ENCODE measurements around the gene SUCLA2. TPM values are rescaled to one million over a fixed set of nuclear protein-coding genes. Genes with fewer than 3 reads are reported as not detected.

The SUCLA2 gene
- total RNA-seq, 1 donor from 2014 or later: 38.7 TPM

DNA sequence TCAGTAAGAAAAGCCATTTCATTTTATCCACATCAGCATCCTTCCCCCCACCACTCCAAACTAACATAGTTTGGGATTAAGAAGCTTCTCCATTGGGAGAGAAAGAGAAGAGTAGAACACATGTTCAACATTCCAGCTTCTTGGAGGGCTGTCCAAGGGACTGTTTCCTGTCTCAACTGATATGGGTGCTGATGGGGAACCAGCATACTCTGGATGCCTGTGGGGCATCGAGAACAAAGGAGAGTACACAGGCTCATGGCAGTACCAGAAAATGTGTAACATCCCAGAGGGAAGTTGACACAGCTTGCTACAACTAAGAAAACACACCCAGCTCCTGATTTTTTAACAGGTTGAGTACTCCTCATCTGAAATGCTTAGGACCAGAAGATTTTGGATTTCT, 24.7 kb downstream of the SUCLA2 start:
- TF ChIP-seq, protein P1, sequence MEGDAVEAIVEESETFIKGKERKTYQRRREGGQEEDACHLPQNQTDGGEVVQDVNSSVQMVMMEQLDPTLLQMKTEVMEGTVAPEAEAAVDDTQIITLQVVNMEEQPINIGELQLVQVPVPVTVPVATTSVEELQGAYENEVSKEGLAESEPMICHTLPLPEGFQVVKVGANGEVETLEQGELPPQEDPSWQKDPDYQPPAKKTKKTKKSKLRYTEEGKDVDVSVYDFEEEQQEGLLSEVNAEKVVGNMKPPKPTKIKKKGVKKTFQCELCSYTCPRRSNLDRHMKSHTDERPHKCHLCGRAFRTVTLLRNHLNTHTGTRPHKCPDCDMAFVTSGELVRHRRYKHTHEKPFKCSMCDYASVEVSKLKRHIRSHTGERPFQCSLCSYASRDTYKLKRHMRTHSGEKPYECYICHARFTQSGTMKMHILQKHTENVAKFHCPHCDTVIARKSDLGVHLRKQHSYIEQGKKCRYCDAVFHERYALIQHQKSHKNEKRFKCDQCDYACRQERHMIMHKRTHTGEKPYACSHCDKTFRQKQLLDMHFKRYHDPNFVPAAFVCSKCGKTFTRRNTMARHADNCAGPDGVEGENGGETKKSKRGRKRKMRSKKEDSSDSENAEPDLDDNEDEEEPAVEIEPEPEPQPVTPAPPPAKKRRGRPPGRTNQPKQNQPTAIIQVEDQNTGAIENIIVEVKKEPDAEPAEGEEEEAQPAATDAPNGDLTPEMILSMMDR (IDR thresholded peaks at IDR 0.05): no peak
- Mint-ChIP-seq H3K36me3 (ENCODE audit: unreplicated experiment) (peaks cover 60% of the 10 kb centered on the region), H3K9me3 (ENCODE audit: unreplicated experiment) (peaks cover 15% of the 10 kb centered on the region)

DNA sequence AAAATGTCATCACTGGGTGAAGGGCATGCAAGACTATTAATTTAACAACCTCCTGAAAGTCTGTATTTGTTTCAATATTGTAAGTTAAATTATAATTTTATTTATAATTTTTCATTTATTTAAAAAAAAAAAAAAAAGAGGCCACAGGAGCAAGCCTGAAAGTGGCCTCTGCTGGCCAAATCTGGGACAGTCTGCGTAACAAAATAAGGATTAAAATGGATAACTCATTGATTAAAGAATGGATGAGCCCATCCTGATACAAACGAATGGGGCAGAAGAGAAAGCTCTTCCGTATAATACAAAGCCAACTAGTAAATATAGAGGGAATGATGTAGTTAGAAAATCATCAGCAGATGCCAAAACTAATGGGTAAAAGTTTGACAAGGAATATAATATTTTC, 36.2 kb downstream of the SUCLA2 start:
- H3K9me3 Mint-ChIP-seq (ENCODE audit: unreplicated experiment): peaks cover 10% of the 10 kb centered on the region
- no peak for DNase-seq (ENCODE audit: extremely low spot score, unreplicated experiment)
- no peaks in the 10 kb centered on the region for H3K27me3 Mint-ChIP-seq (ENCODE audit: unreplicated experiment)
- no peak overlapping the region for H3K27ac Mint-ChIP-seq (ENCODE audit: unreplicated experiment)
- H3K36me3 Mint-ChIP-seq (ENCODE audit: unreplicated experiment): peaks cover 58% of the 10 kb centered on the region
- no peaks in the 10 kb centered on the region for H3K4me1 Mint-ChIP-seq (ENCODE audit: unreplicated experiment)
- TF ChIP-seq, protein P1 (IDR thresholded peaks at IDR 0.05): no peak
- H3K4me3 Mint-ChIP-seq (ENCODE audit: unreplicated experiment): no peak overlapping the region

More for the DNA sequence above, 24.7 kb downstream of the SUCLA2 start:
- H3K27me3 Mint-ChIP-seq (ENCODE audit: unreplicated experiment): no peaks in the 10 kb centered on the region
- H3K27ac Mint-ChIP-seq (ENCODE audit: unreplicated experiment): no peak overlapping the region
- DNase-seq (ENCODE audit: extremely low spot score, unreplicated experiment): no peak
- H3K4me1 Mint-ChIP-seq (ENCODE audit: unreplicated experiment): no peaks in the 10 kb centered on the region
- no peak overlapping the region for H3K4me3 Mint-ChIP-seq (ENCODE audit: unreplicated experiment)

DNA sequence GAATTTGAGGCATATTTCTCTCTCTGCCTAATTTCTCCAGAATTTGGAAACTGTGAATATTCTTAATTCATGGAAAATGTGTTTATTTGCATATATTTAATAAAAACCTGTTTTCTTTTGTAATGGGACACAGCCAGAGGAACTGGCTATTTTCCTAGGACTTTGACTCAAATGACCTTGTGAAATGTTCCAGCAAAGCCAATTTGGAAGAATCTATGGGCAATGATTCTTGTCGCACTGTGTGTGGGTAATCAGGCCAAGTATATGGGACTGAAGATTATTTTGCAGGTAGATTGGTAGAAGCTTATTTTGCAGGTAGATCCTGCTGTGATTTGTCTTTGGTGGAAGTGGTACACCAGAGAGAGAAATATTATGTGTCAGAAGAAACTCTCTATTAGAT, 38.8 kb downstream of the SUCLA2 start:
- H3K36me3 Mint-ChIP-seq (ENCODE audit: unreplicated experiment): peaks cover 75% of the 10 kb centered on the region
- DNase-seq (ENCODE audit: extremely low spot score, unreplicated experiment): no peak
- TF ChIP-seq, protein P1 (IDR thresholded peaks at IDR 0.05): no peak
- no peaks in the 10 kb centered on the region for H3K27me3 Mint-ChIP-seq (ENCODE audit: unreplicated experiment)
- H3K9me3 Mint-ChIP-seq (ENCODE audit: unreplicated experiment): peaks cover 18% of the 10 kb centered on the region
- no peak overlapping the region for H3K4me3 Mint-ChIP-seq (ENCODE audit: unreplicated experiment)
- H3K4me1 Mint-ChIP-seq (ENCODE audit: unreplicated experiment): no peaks in the 10 kb centered on the region
- no peak overlapping the region for H3K27ac Mint-ChIP-seq (ENCODE audit: unreplicated experiment)

DNA sequence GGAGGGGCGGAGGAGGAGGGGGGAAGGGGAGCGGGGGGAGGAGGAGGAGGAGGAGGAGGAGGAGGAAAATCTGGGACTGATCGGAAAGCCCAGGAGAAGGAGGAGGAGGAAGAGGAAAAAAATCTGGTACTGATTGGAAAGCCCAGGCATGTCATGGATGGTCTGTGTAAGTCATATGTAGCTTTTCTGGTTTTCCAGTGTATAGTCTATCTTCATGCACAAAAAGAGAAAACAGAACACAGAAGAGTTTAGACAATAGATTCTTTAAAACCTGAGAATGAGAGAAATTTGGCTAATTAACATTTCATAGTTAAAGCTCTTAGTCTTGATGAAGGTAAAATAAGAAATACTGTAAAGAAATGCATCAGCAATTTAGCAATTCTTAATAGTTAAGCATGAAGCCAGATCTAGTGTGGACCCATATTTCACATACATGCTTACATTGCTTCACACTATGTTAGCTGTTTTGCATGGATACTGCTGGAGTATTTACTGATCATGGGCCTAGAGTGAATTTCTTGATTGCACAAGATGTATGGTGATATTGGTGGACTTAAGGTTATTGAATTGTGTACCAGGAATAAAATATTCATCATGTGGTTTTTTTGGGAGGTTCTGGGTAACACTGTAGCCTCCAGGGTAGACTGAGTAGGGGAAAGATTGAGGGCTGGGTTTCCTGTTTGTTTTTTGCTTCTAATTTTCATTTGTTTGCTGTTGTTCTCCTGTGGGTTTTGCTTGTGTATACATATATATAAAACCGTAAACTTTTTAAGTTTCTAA, 41.4 kb downstream of the SUCLA2 start:
- TF ChIP-seq, protein P1 (IDR thresholded peaks at IDR 0.05): no peak
- H3K36me3 Mint-ChIP-seq (ENCODE audit: unreplicated experiment): peaks cover 79% of the 10 kb centered on the region
- H3K4me1 Mint-ChIP-seq (ENCODE audit: unreplicated experiment): no peaks in the 10 kb centered on the region
- H3K27me3 Mint-ChIP-seq (ENCODE audit: unreplicated experiment): no peaks in the 10 kb centered on the region
- no peak for DNase-seq (ENCODE audit: extremely low spot score, unreplicated experiment)
- H3K27ac Mint-ChIP-seq (ENCODE audit: unreplicated experiment): no peak overlapping the region
- H3K4me3 Mint-ChIP-seq (ENCODE audit: unreplicated experiment): no peak overlapping the region
- H3K9me3 Mint-ChIP-seq (ENCODE audit: unreplicated experiment): peaks cover 35% of the 10 kb centered on the region

DNA sequence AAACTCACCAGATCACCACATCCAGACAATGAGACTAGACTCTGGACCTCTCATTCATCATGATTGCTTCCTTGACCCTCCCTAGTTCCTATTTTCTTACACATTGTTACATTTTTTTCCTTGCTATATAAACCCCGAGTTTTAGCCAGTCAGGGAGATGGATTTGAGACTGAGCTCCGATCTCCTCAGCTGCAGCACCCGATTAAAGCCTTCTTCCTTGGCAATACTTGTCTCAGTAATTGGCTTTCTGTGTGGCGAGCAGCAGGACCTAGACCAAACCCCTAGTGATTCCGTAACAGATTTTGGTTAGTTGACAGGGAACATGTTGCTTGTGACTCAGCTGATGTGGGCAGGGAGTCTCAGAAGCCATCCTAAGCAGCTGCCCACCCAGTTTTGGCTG, 44.0 kb downstream of the SUCLA2 start:
- Mint-ChIP-seq H3K4me3 (ENCODE audit: unreplicated experiment) (no peak overlapping the region), H3K9me3 (ENCODE audit: unreplicated experiment) (peaks cover 35% of the 10 kb centered on the region), H3K27ac (ENCODE audit: unreplicated experiment) (no peak overlapping the region), H3K27me3 (ENCODE audit: unreplicated experiment) (no peaks in the 10 kb centered on the region), H3K36me3 (ENCODE audit: unreplicated experiment) (peaks cover 79% of the 10 kb centered on the region), H3K4me1 (ENCODE audit: unreplicated experiment) (no peaks in the 10 kb centered on the region)
- DNase-seq (ENCODE audit: extremely low spot score, unreplicated experiment): no peak
- TF ChIP-seq, protein P1 (IDR thresholded peaks at IDR 0.05): no peak
